H9 (cell line): ENCODE data around the gene PNKP. TPM values are rescaled to one million over a fixed set of nuclear protein-coding genes. Genes with fewer than 3 reads are reported as not detected.

Experiments used
- DNase-seq: peaks from one replicate; pipeline ENCODE4 v3.0.0-alpha.2; 2017
- H2AFZ ChIP-seq: one replicate; pipeline ENCODE4 v1.6.1; 2013; ENCODE audit warnings: mild to moderate bottlenecking, low read length, control low read depth, moderate library complexity
- H2AK5ac ChIP-seq: 2 replicates; pipeline ENCODE4 v1.6.1; 2013; ENCODE audit warnings: low read length, control low read depth, mixed read lengths; ENCODE audit not compliant: insufficient read length
- H2BK120ac ChIP-seq: one replicate; pipeline ENCODE4 v1.6.1; 2013; ENCODE audit warnings: low read depth, mild to moderate bottlenecking, low read length, control low read depth, inconsistent platforms; ENCODE audit not compliant: poor library complexity, severe bottlenecking
- H2BK12ac ChIP-seq: 2 replicates; pipeline ENCODE4 v1.6.1; 2013; ENCODE audit warnings: low read length, control low read depth, mixed read lengths, low read depth; ENCODE audit not compliant: insufficient read length
- H2BK15ac ChIP-seq: 2 replicates; pipeline ENCODE4 v1.6.1; 2013; ENCODE audit warnings: low read depth, low read length, control low read depth
- H2BK20ac ChIP-seq: one replicate; pipeline ENCODE4 v1.6.1; 2013; ENCODE audit warnings: low read depth, mild to moderate bottlenecking, low read length, control low read depth, inconsistent platforms; ENCODE audit not compliant: poor library complexity, severe bottlenecking
- H2BK5ac ChIP-seq: 2 replicates; pipeline ENCODE4 v1.6.1; 2013; ENCODE audit warnings: low read length, control low read depth, mixed read lengths; ENCODE audit not compliant: insufficient read length
- H3K14ac ChIP-seq: 2 replicates; pipeline ENCODE4 v1.6.1; 2013; ENCODE audit warnings: low read length, control low read depth; ENCODE audit not compliant: insufficient read depth
- H3K18ac ChIP-seq: 2 replicates; pipeline ENCODE4 v1.6.1; 2013; ENCODE audit warnings: low read depth, mild to moderate bottlenecking, mixed read lengths, low read length, control low read depth; ENCODE audit not compliant: insufficient read length
- H3K23ac ChIP-seq: 2 replicates; pipeline ENCODE4 v1.6.1; 2013; ENCODE audit warnings: low read length, control low read depth, mixed read lengths, low read depth; ENCODE audit not compliant: insufficient read length
- H3K23me2 ChIP-seq: 2 replicates; pipeline ENCODE4 v1.6.1; 2013; ENCODE audit warnings: low read depth, mild to moderate bottlenecking, mixed read lengths, low read length, control low read depth; ENCODE audit not compliant: insufficient read length, poor library complexity, severe bottlenecking
- H3K27ac ChIP-seq: 2 replicates; pipeline ENCODE4 v1.5.1; 2013; ENCODE audit warnings: low read length, control low read depth, mixed read lengths, low read depth; ENCODE audit not compliant: insufficient read length
- H3K27me3 ChIP-seq: 2 replicates; pipeline ENCODE4 v1.6.1; 2013; ENCODE audit warnings: low read length, control low read depth, inconsistent platforms; ENCODE audit not compliant: insufficient read depth
- H3K4ac ChIP-seq: 2 replicates; pipeline ENCODE4 v1.6.1; 2013; ENCODE audit warnings: low read depth, mild to moderate bottlenecking, control low read depth, inconsistent platforms, low read length, moderate library complexity
- H3K4me1 ChIP-seq: 2 replicates; pipeline ENCODE4 v1.6.1; 2013; ENCODE audit warnings: low read length, control low read depth, inconsistent platforms; ENCODE audit not compliant: insufficient read depth
- H3K4me2 ChIP-seq: 2 replicates; pipeline ENCODE4 v1.6.1; 2013; ENCODE audit warnings: low read length, control low read depth, mixed read lengths; ENCODE audit not compliant: insufficient read length, insufficient read depth
- H3K56ac ChIP-seq: 2 replicates; pipeline ENCODE4 v1.6.1; 2013; ENCODE audit warnings: low read depth, mild to moderate bottlenecking, mixed read lengths, low read length, control low read depth; ENCODE audit not compliant: insufficient read length
- H3K79me1 ChIP-seq: 2 replicates; pipeline ENCODE4 v1.6.1; 2013; ENCODE audit warnings: low read depth, mild to moderate bottlenecking, moderate library complexity, low read length, control low read depth, inconsistent platforms; ENCODE audit not compliant: insufficient read depth, poor library complexity, severe bottlenecking
- H3K79me2 ChIP-seq: 2 replicates; pipeline ENCODE4 v1.6.1; 2013; ENCODE audit warnings: low read length, control low read depth, inconsistent platforms; ENCODE audit not compliant: insufficient read depth
- H3K9ac ChIP-seq: 2 replicates; pipeline ENCODE4 v1.6.1; 2013; ENCODE audit warnings: low read length, control low read depth, mixed read lengths; ENCODE audit not compliant: insufficient read length; ENCODE audit errors: extremely low read depth
- H3K9me3 ChIP-seq: one replicate; pipeline ENCODE4 v1.6.1; 2013; ENCODE audit warnings: low read depth, low read length, inconsistent platforms; ENCODE audit not compliant: control insufficient read depth
- H3T11ph ChIP-seq: one replicate; pipeline ENCODE4 v1.6.1; 2013; ENCODE audit warnings: mild to moderate bottlenecking, low read length, control low read depth, inconsistent platforms
- H4K20me1 ChIP-seq: one replicate; pipeline ENCODE4 v1.6.1; 2013; ENCODE audit not compliant: control insufficient read depth, insufficient read length, insufficient read depth
- H4K5ac ChIP-seq: 2 replicates; pipeline ENCODE4 v1.6.1; 2013; ENCODE audit warnings: low read depth, mild to moderate bottlenecking, mixed read lengths, low read length, control low read depth; ENCODE audit not compliant: insufficient read length
- H4K8ac ChIP-seq: replicated peaks from 2 replicates; pipeline ENCODE4 v1.6.1; 2013; ENCODE audit warnings: low read length, control low read depth, mixed read lengths, low read depth; ENCODE audit not compliant: insufficient read length
- H4K91ac ChIP-seq: 2 replicates; pipeline ENCODE4 v1.6.1; 2013; ENCODE audit warnings: low read depth, mild to moderate bottlenecking, moderate library complexity, mixed read lengths, low read length, control low read depth; ENCODE audit not compliant: insufficient read length
- H3K27ac Mint-ChIP-seq, 3 experiments: 2 replicates in 2 of 3; 3 replicates in 1 of 3; pipeline ENCODE4 v1.8.0; 2020 to 2021; ENCODE audit warnings: mixed read lengths in 3 of 3, mild to moderate bottlenecking in 1 of 3, moderate library complexity in 1 of 3
- H3K27me3 Mint-ChIP-seq: 2 replicates; pipeline ENCODE4 v1.8.0; 2021; ENCODE audit warnings: low read depth, mild to moderate bottlenecking, moderate library complexity, mixed read lengths
- H3K36me3 Mint-ChIP-seq, 3 experiments: 2 replicates in 2 of 3; 3 replicates in 1 of 3; pipeline ENCODE4 v1.8.0; 2020 to 2021; ENCODE audit warnings: low read depth in 3 of 3, mixed read lengths in 3 of 3; ENCODE audit not compliant: insufficient read depth in 1 of 3
- H3K4me1 Mint-ChIP-seq, 2 experiments: 2 replicates each; pipeline ENCODE4 v1.8.0; 2020; ENCODE audit warnings: mixed read lengths in 2 of 2
- H3K4me3 Mint-ChIP-seq, 2 experiments: 2 replicates in 1 of 2; 3 replicates in 1 of 2; pipeline ENCODE4 v1.8.0; 2020 to 2021; ENCODE audit warnings: mild to moderate bottlenecking in 2 of 2, mixed read lengths in 2 of 2, moderate library complexity in 1 of 2
- H3K9me3 Mint-ChIP-seq, 2 experiments: 2 replicates in 1 of 2; 3 replicates in 1 of 2; pipeline ENCODE4 v1.8.0; 2020; ENCODE audit warnings: mild to moderate bottlenecking in 2 of 2, mixed read lengths in 2 of 2, moderate library complexity in 1 of 2
- WGBS: extraction: QIAGEN DNeasy Blood & Tissue Kit; methylation state at CpG from one replicate; pipeline ENCODE4 v1.1.7; 2013; ENCODE audit warnings: missing lambda C conversion rate, low lambda C conversion rate, mixed read lengths; ENCODE audit not compliant: insufficient read length; ENCODE audit errors: extremely low coverage; 5-methylcytosine and 5-hydroxymethylcytosine counted together
- total RNA-seq: library from RNA; stranded (reverse); gene quantifications from 2 replicates; pipeline ENCODE4 v1.2.1, GENCODE V29; 2021
- TF ChIP-seq, protein P1 (sequence below): fragments of 200-600 bp; sonication (generic); conservative IDR thresholded peaks from 3 replicates; pipeline ENCODE4 v1.8.0; 2021; ENCODE audit warnings: antibody characterized with exemption, mild to moderate bottlenecking

PNKP gene
- total RNA-seq, 1 experiment from 2014 or later: 157 TPM

DNA sequence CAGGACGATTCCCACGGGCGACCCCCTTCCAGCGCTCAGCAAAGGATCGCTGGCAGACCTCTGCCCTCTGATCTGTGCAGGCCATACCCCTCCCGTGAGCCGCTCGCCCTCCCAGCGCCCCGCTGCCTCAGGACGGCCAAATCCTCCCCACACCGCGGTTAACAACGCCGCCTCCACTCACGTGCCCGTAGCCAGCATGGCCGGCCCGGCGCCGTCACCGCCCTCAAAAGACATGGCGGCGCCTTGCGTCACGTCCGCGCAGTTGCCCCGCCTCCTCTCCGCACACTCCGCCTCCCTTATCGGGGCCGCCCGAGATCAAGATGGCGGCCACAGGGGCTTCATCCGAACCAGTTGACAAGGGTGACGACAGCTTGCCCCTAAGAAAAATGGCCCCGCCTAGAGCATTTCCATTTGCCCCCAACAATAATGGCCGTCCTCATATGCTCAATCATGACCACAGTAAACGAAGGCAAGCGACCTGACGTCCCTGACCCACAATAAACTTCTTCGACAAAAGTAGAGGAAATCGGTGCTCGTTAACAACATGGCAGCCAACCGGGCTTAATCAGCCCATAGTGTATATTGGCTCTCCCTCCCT lies 9.1 kb upstream of the PNKP start:
- no peak overlapping the region; the same call in 1 of the 2 replicates for H3K4ac ChIP-seq
- H2BK15ac ChIP-seq: no peak overlapping the region
- peak overlapping the region; percentile 56 for H3K56ac ChIP-seq
- no peak overlapping the region for H3K23ac ChIP-seq
- TF ChIP-seq, protein P1, sequence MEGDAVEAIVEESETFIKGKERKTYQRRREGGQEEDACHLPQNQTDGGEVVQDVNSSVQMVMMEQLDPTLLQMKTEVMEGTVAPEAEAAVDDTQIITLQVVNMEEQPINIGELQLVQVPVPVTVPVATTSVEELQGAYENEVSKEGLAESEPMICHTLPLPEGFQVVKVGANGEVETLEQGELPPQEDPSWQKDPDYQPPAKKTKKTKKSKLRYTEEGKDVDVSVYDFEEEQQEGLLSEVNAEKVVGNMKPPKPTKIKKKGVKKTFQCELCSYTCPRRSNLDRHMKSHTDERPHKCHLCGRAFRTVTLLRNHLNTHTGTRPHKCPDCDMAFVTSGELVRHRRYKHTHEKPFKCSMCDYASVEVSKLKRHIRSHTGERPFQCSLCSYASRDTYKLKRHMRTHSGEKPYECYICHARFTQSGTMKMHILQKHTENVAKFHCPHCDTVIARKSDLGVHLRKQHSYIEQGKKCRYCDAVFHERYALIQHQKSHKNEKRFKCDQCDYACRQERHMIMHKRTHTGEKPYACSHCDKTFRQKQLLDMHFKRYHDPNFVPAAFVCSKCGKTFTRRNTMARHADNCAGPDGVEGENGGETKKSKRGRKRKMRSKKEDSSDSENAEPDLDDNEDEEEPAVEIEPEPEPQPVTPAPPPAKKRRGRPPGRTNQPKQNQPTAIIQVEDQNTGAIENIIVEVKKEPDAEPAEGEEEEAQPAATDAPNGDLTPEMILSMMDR: no peak
- H3K27ac ChIP-seq: peak overlapping the region; percentile 80
- no peak overlapping the region for H2BK20ac ChIP-seq
- no peaks in the 10 kb centered on the region for H3K9me3 Mint-ChIP-seq
- H3K9me3 ChIP-seq: no peaks in the 10 kb centered on the region
- WGBS: no CpG with 5 or more reads among the region's 46 CpGs
- no peaks in the 10 kb centered on the region; the same call in 1 of the 2 replicates for H3K79me2 ChIP-seq
- H4K91ac ChIP-seq: no peak overlapping the region
- no peak overlapping the region for H2AFZ ChIP-seq
- H3K14ac ChIP-seq: peak overlapping the region; percentile 91
- peak overlapping the region; percentile 64 for H4K5ac ChIP-seq
- no peak overlapping the region for H2BK120ac ChIP-seq
- H3K27me3 Mint-ChIP-seq: no peaks in the 10 kb centered on the region
- H3K4me1 Mint-ChIP-seq: peaks cover 18 to 28% of the 10 kb centered on the region in 2 experiments
- DNase-seq: peak; percentile 98
- no peaks in the 10 kb centered on the region for H3K4me1 ChIP-seq
- H3K36me3 Mint-ChIP-seq: peaks cover 27 to 38% (median 27%) of the 10 kb centered on the region in 3 experiments
- no peak overlapping the region for H2BK12ac ChIP-seq
- peak overlapping the region; percentile 94 for H3K9ac ChIP-seq
- peak overlapping the region; percentile 87 for H2BK5ac ChIP-seq
- no peaks in the 10 kb centered on the region for H3K27me3 ChIP-seq
- H4K8ac ChIP-seq: no peak overlapping the region
- no peak overlapping the region for H3K4me3 Mint-ChIP-seq
- peaks cover 11% of the 10 kb centered on the region for H3K23me2 ChIP-seq
- H3T11ph ChIP-seq: no peak overlapping the region
- H3K18ac ChIP-seq: peak overlapping the region; percentile 93
- H3K4me2 ChIP-seq: peak overlapping the region; percentile 59
- H3K79me1 ChIP-seq: no peaks in the 10 kb centered on the region
- no peak overlapping the region for H3K27ac Mint-ChIP-seq
- no peak overlapping the region for H2AK5ac ChIP-seq
- no peaks in the 10 kb centered on the region for H4K20me1 ChIP-seq
